H9 (cell line): ENCODE measurements around the gene HNF4A. TPM values are rescaled to one million over a fixed set of nuclear protein-coding genes. Genes with fewer than 3 reads are reported as not detected.

Experiments used
- DNase-seq: peaks from one replicate; pipeline ENCODE4 v3.0.0-alpha.2; 2017
- H2AFZ ChIP-seq: one replicate; pipeline ENCODE4 v1.6.1; 2013; ENCODE audit warnings: mild to moderate bottlenecking, low read length, control low read depth, moderate library complexity
- H2AK5ac ChIP-seq: 2 replicates; pipeline ENCODE4 v1.6.1; 2013; ENCODE audit warnings: low read length, control low read depth, mixed read lengths; ENCODE audit not compliant: insufficient read length
- H2BK120ac ChIP-seq: one replicate; pipeline ENCODE4 v1.6.1; 2013; ENCODE audit warnings: low read depth, mild to moderate bottlenecking, low read length, control low read depth, inconsistent platforms; ENCODE audit not compliant: poor library complexity, severe bottlenecking
- H2BK12ac ChIP-seq: 2 replicates; pipeline ENCODE4 v1.6.1; 2013; ENCODE audit warnings: low read length, control low read depth, mixed read lengths, low read depth; ENCODE audit not compliant: insufficient read length
- H2BK15ac ChIP-seq: 2 replicates; pipeline ENCODE4 v1.6.1; 2013; ENCODE audit warnings: low read depth, low read length, control low read depth
- H2BK20ac ChIP-seq: one replicate; pipeline ENCODE4 v1.6.1; 2013; ENCODE audit warnings: low read depth, mild to moderate bottlenecking, low read length, control low read depth, inconsistent platforms; ENCODE audit not compliant: poor library complexity, severe bottlenecking
- H2BK5ac ChIP-seq: 2 replicates; pipeline ENCODE4 v1.6.1; 2013; ENCODE audit warnings: low read length, control low read depth, mixed read lengths; ENCODE audit not compliant: insufficient read length
- H3K14ac ChIP-seq: 2 replicates; pipeline ENCODE4 v1.6.1; 2013; ENCODE audit warnings: low read length, control low read depth; ENCODE audit not compliant: insufficient read depth
- H3K18ac ChIP-seq: 2 replicates; pipeline ENCODE4 v1.6.1; 2013; ENCODE audit warnings: low read depth, mild to moderate bottlenecking, mixed read lengths, low read length, control low read depth; ENCODE audit not compliant: insufficient read length
- H3K23ac ChIP-seq: 2 replicates; pipeline ENCODE4 v1.6.1; 2013; ENCODE audit warnings: low read length, control low read depth, mixed read lengths, low read depth; ENCODE audit not compliant: insufficient read length
- H3K23me2 ChIP-seq: 2 replicates; pipeline ENCODE4 v1.6.1; 2013; ENCODE audit warnings: low read depth, mild to moderate bottlenecking, mixed read lengths, low read length, control low read depth; ENCODE audit not compliant: insufficient read length, poor library complexity, severe bottlenecking
- H3K27ac ChIP-seq: 2 replicates; pipeline ENCODE4 v1.5.1; 2013; ENCODE audit warnings: low read length, control low read depth, mixed read lengths, low read depth; ENCODE audit not compliant: insufficient read length
- H3K27me3 ChIP-seq: 2 replicates; pipeline ENCODE4 v1.6.1; 2013; ENCODE audit warnings: low read length, control low read depth, inconsistent platforms; ENCODE audit not compliant: insufficient read depth
- H3K4ac ChIP-seq: 2 replicates; pipeline ENCODE4 v1.6.1; 2013; ENCODE audit warnings: low read depth, mild to moderate bottlenecking, control low read depth, inconsistent platforms, low read length, moderate library complexity
- H3K4me1 ChIP-seq: 2 replicates; pipeline ENCODE4 v1.6.1; 2013; ENCODE audit warnings: low read length, control low read depth, inconsistent platforms; ENCODE audit not compliant: insufficient read depth
- H3K4me2 ChIP-seq: 2 replicates; pipeline ENCODE4 v1.6.1; 2013; ENCODE audit warnings: low read length, control low read depth, mixed read lengths; ENCODE audit not compliant: insufficient read length, insufficient read depth
- H3K56ac ChIP-seq: 2 replicates; pipeline ENCODE4 v1.6.1; 2013; ENCODE audit warnings: low read depth, mild to moderate bottlenecking, mixed read lengths, low read length, control low read depth; ENCODE audit not compliant: insufficient read length
- H3K79me1 ChIP-seq: 2 replicates; pipeline ENCODE4 v1.6.1; 2013; ENCODE audit warnings: low read depth, mild to moderate bottlenecking, moderate library complexity, low read length, control low read depth, inconsistent platforms; ENCODE audit not compliant: insufficient read depth, poor library complexity, severe bottlenecking
- H3K79me2 ChIP-seq: 2 replicates; pipeline ENCODE4 v1.6.1; 2013; ENCODE audit warnings: low read length, control low read depth, inconsistent platforms; ENCODE audit not compliant: insufficient read depth
- H3K9ac ChIP-seq: 2 replicates; pipeline ENCODE4 v1.6.1; 2013; ENCODE audit warnings: low read length, control low read depth, mixed read lengths; ENCODE audit not compliant: insufficient read length; ENCODE audit errors: extremely low read depth
- H3K9me3 ChIP-seq: one replicate; pipeline ENCODE4 v1.6.1; 2013; ENCODE audit warnings: low read depth, low read length, inconsistent platforms; ENCODE audit not compliant: control insufficient read depth
- H3T11ph ChIP-seq: one replicate; pipeline ENCODE4 v1.6.1; 2013; ENCODE audit warnings: mild to moderate bottlenecking, low read length, control low read depth, inconsistent platforms
- H4K20me1 ChIP-seq: one replicate; pipeline ENCODE4 v1.6.1; 2013; ENCODE audit not compliant: control insufficient read depth, insufficient read length, insufficient read depth
- H4K5ac ChIP-seq: 2 replicates; pipeline ENCODE4 v1.6.1; 2013; ENCODE audit warnings: low read depth, mild to moderate bottlenecking, mixed read lengths, low read length, control low read depth; ENCODE audit not compliant: insufficient read length
- H4K8ac ChIP-seq: replicated peaks from 2 replicates; pipeline ENCODE4 v1.6.1; 2013; ENCODE audit warnings: low read length, control low read depth, mixed read lengths, low read depth; ENCODE audit not compliant: insufficient read length
- H4K91ac ChIP-seq: 2 replicates; pipeline ENCODE4 v1.6.1; 2013; ENCODE audit warnings: low read depth, mild to moderate bottlenecking, moderate library complexity, mixed read lengths, low read length, control low read depth; ENCODE audit not compliant: insufficient read length
- H3K27ac Mint-ChIP-seq, 3 experiments: 2 replicates in 2 of 3; 3 replicates in 1 of 3; pipeline ENCODE4 v1.8.0; 2020 to 2021; ENCODE audit warnings: mixed read lengths in 3 of 3, mild to moderate bottlenecking in 1 of 3, moderate library complexity in 1 of 3
- H3K27me3 Mint-ChIP-seq: 2 replicates; pipeline ENCODE4 v1.8.0; 2021; ENCODE audit warnings: low read depth, mild to moderate bottlenecking, moderate library complexity, mixed read lengths
- H3K36me3 Mint-ChIP-seq, 3 experiments: 2 replicates in 2 of 3; 3 replicates in 1 of 3; pipeline ENCODE4 v1.8.0; 2020 to 2021; ENCODE audit warnings: low read depth in 3 of 3, mixed read lengths in 3 of 3; ENCODE audit not compliant: insufficient read depth in 1 of 3
- H3K4me1 Mint-ChIP-seq, 2 experiments: 2 replicates each; pipeline ENCODE4 v1.8.0; 2020; ENCODE audit warnings: mixed read lengths in 2 of 2
- H3K4me3 Mint-ChIP-seq, 2 experiments: 2 replicates in 1 of 2; 3 replicates in 1 of 2; pipeline ENCODE4 v1.8.0; 2020 to 2021; ENCODE audit warnings: mild to moderate bottlenecking in 2 of 2, mixed read lengths in 2 of 2, moderate library complexity in 1 of 2
- H3K9me3 Mint-ChIP-seq, 2 experiments: 2 replicates in 1 of 2; 3 replicates in 1 of 2; pipeline ENCODE4 v1.8.0; 2020; ENCODE audit warnings: mild to moderate bottlenecking in 2 of 2, mixed read lengths in 2 of 2, moderate library complexity in 1 of 2
- WGBS: extraction: QIAGEN DNeasy Blood & Tissue Kit; methylation state at CpG from one replicate; pipeline ENCODE4 v1.1.7; 2013; ENCODE audit warnings: missing lambda C conversion rate, low lambda C conversion rate, mixed read lengths; ENCODE audit not compliant: insufficient read length; ENCODE audit errors: extremely low coverage; 5-methylcytosine and 5-hydroxymethylcytosine counted together
- total RNA-seq: library from RNA; stranded (reverse); gene quantifications from 2 replicates; pipeline ENCODE4 v1.2.1, GENCODE V29; 2021
- TF ChIP-seq, protein P1 (sequence below): fragments of 200-600 bp; sonication (generic); conservative IDR thresholded peaks from 3 replicates; pipeline ENCODE4 v1.8.0; 2021; ENCODE audit warnings: antibody characterized with exemption, mild to moderate bottlenecking

The HNF4A gene
- total RNA-seq, 1 experiment from 2014 or later, result not detected

GRCh38 chr20:44382641-44383040 is 27.1 kb downstream of the HNF4A start:
- H4K5ac ChIP-seq, result no peak overlapping the region
- no peak overlapping the region for H3K27ac ChIP-seq
- no peak overlapping the region for H3K4me2 ChIP-seq
- Mint-ChIP-seq H3K27ac (no peak overlapping the region), H3K4me3 (no peak overlapping the region), H3K36me3 (no peaks in the 10 kb centered on the region), H3K4me1 (peaks cover 0 to 3% of the 10 kb centered on the region in 2 experiments; a peak in 1 of 4 replicates), H3K27me3 (no peaks in the 10 kb centered on the region), H3K9me3 (no peaks in the 10 kb centered on the region)
- H2BK20ac ChIP-seq, result no peak overlapping the region
- H3K27me3 ChIP-seq, result no peaks in the 10 kb centered on the region
- DNase-seq, result no peak
- no peak overlapping the region for H2AFZ ChIP-seq
- H3K23me2 ChIP-seq, result no peaks in the 10 kb centered on the region
- no peaks in the 10 kb centered on the region for H3K9me3 ChIP-seq
- WGBS, result no CpG with 5 or more reads among the region's 2 CpGs
- H4K91ac ChIP-seq, result no peak overlapping the region
- H3K56ac ChIP-seq, result no peak overlapping the region
- no peak overlapping the region for H3K9ac ChIP-seq
- no peaks in the 10 kb centered on the region for H3K79me1 ChIP-seq
- no peaks in the 10 kb centered on the region for H4K20me1 ChIP-seq
- H2BK120ac ChIP-seq, result no peak overlapping the region
- H2BK12ac ChIP-seq, result no peak overlapping the region
- no peak overlapping the region for H4K8ac ChIP-seq
- H3T11ph ChIP-seq, result no peak overlapping the region
- TF ChIP-seq, protein P1, sequence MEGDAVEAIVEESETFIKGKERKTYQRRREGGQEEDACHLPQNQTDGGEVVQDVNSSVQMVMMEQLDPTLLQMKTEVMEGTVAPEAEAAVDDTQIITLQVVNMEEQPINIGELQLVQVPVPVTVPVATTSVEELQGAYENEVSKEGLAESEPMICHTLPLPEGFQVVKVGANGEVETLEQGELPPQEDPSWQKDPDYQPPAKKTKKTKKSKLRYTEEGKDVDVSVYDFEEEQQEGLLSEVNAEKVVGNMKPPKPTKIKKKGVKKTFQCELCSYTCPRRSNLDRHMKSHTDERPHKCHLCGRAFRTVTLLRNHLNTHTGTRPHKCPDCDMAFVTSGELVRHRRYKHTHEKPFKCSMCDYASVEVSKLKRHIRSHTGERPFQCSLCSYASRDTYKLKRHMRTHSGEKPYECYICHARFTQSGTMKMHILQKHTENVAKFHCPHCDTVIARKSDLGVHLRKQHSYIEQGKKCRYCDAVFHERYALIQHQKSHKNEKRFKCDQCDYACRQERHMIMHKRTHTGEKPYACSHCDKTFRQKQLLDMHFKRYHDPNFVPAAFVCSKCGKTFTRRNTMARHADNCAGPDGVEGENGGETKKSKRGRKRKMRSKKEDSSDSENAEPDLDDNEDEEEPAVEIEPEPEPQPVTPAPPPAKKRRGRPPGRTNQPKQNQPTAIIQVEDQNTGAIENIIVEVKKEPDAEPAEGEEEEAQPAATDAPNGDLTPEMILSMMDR, result no peak
- no peaks in the 10 kb centered on the region for H3K79me2 ChIP-seq
- no peak overlapping the region for H2BK5ac ChIP-seq
- H3K14ac ChIP-seq, result no peak overlapping the region
- H3K4me1 ChIP-seq, result no peaks in the 10 kb centered on the region
- no peak overlapping the region for H3K4ac ChIP-seq
- no peak overlapping the region for H3K18ac ChIP-seq
- no peak overlapping the region for H3K23ac ChIP-seq
- H2BK15ac ChIP-seq, result no peak overlapping the region
- H2AK5ac ChIP-seq, result no peak overlapping the region
